Measurements from ENCODE around the gene BORA. TPM values are rescaled to one million over a fixed set of nuclear protein-coding genes. Genes with fewer than 3 reads are reported as not detected.

The BORA gene
- total RNA-seq, 1 experiment from 2014 or later, result 12.3 TPM

DNA sequence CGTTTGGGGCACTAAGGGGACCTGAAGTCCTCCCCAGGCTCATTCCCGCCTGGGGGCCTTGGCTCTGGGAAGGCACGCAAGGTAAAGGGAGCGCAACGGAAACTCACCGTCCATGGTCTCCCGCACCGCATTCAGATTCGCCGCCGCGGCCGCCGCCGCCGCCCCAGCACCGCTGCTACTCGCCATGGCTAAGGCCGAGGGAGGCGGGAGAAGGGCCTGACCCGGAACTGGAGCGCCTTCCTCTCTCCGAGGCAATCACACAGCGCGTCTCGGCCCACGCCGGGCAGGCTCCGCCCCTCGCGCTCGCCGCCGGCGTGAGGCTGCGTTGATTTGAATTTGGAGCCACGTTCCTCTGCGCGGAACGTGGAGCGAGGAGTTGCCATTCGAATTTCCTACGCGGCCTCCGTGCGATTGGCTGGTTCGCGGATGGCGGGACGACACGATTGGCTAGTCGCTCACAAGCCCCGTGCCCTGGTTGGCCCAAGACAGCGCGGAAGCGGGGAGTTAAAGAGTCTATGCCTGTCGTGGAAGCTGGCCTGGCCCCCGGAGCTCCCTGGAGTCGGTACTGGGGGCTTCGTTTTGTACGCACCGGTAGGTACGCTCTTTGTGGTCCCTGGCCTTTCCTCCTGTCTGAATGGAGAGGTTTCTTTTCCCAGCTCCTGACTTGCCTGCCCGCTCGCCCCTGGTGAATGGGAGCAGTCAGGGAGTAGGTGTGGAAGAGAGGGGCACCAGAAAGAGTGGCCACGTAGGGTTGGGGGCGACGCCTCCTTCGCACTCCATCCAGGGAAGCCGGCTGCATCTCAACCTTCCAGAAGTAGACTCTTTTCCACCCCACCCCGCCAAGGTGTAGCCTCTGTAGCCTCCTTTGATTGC, at the start of gene BORA, which contains the start of gene MZT1 (continued):
- TF ChIP-seq PRDM15 (CRISPR knock-in tag; IDR thresholded peaks at IDR 0.05) (no peak), NFE2L1 (CRISPR knock-in tag; IDR thresholded peaks at IDR 0.05) (peak; percentile 68; the same call in 1 of the 2 replicates), CREB1 (CRISPR knock-in tag; IDR thresholded peaks at IDR 0.05) (peak; percentile 77; the same call in 1 of the 2 replicates), ZNF396 (CRISPR knock-in tag; IDR thresholded peaks at IDR 0.05; ENCODE audit: borderline replicate concordance) (no peak), MYBL2 (CRISPR knock-in tag; IDR thresholded peaks at IDR 0.05) (peak; percentile 99), IRF2 (CRISPR knock-in tag; IDR thresholded peaks at IDR 0.05; ENCODE audit: borderline replicate concordance, low read depth) (no peak), ZNF671 (CRISPR knock-in tag; IDR thresholded peaks at IDR 0.05) (no peak), ZNF232 (CRISPR knock-in tag; IDR thresholded peaks at IDR 0.05) (peak; percentile 96), ELF4 (CRISPR knock-in tag; IDR thresholded peaks at IDR 0.05; ENCODE audit: low read depth) (no peak), GABPB1 (CRISPR knock-in tag; IDR thresholded peaks at IDR 0.05) (peak; percentile 96), SMAD3 (CRISPR knock-in tag; IDR thresholded peaks at IDR 0.05; ENCODE audit: borderline replicate concordance) (peak; percentile 93; the same call in 1 of the 2 replicates), ZNF317 (CRISPR knock-in tag; IDR thresholded peaks at IDR 0.05; ENCODE audit: borderline replicate concordance, low read depth) (peak; percentile 58; the same call in 1 of the 2 replicates), IRF1 (CRISPR knock-in tag; IDR thresholded peaks at IDR 0.05) (no peak), TEAD1 (CRISPR knock-in tag; IDR thresholded peaks at IDR 0.05) (peak; percentile 89), OVOL2 (CRISPR knock-in tag; IDR thresholded peaks at IDR 0.05; ENCODE audit: borderline replicate concordance) (no peak)
- TF ChIP-seq, protein P1, sequence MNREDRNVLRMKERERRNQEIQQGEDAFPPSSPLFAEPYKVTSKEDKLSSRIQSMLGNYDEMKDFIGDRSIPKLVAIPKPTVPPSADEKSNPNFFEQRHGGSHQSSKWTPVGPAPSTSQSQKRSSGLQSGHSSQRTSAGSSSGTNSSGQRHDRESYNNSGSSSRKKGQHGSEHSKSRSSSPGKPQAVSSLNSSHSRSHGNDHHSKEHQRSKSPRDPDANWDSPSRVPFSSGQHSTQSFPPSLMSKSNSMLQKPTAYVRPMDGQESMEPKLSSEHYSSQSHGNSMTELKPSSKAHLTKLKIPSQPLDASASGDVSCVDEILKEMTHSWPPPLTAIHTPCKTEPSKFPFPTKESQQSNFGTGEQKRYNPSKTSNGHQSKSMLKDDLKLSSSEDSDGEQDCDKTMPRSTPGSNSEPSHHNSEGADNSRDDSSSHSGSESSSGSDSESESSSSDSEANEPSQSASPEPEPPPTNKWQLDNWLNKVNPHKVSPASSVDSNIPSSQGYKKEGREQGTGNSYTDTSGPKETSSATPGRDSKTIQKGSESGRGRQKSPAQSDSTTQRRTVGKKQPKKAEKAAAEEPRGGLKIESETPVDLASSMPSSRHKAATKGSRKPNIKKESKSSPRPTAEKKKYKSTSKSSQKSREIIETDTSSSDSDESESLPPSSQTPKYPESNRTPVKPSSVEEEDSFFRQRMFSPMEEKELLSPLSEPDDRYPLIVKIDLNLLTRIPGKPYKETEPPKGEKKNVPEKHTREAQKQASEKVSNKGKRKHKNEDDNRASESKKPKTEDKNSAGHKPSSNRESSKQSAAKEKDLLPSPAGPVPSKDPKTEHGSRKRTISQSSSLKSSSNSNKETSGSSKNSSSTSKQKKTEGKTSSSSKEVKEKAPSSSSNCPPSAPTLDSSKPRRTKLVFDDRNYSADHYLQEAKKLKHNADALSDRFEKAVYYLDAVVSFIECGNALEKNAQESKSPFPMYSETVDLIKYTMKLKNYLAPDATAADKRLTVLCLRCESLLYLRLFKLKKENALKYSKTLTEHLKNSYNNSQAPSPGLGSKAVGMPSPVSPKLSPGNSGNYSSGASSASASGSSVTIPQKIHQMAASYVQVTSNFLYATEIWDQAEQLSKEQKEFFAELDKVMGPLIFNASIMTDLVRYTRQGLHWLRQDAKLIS (CRISPR knock-in tag; IDR thresholded peaks at IDR 0.05; ENCODE audit: borderline replicate concordance), result peak; percentile 96; the same call in 1 of the 2 replicates

GRCh38 chr13:72678312-72678711, 49.4 kb upstream of the BORA start:
- no peak for ATAC-seq
- Mint-ChIP-seq H3K4me1 (peaks cover 6% of the 10 kb centered on the region), H3K27ac (no peak overlapping the region), H3K36me3 (no peaks in the 10 kb centered on the region), H3K4me3 (no peak overlapping the region), H3K9me3 (peaks cover 7% of the 10 kb centered on the region; the same call in 1 of the 2 replicates), H3K27me3 (ENCODE audit: low read depth) (no peaks in the 10 kb centered on the region)
- DNase-seq (ENCODE audit: low spot score), result no peak
- ChIA-PET POLR2A (no interaction called here), CTCF (no interaction called here)
- TF ChIP-seq, protein P1 (CRISPR knock-in tag; IDR thresholded peaks at IDR 0.05; ENCODE audit: borderline replicate concordance), result no peak
- TF ChIP-seq MXD4 (CRISPR knock-in tag; IDR thresholded peaks at IDR 0.05; ENCODE audit: borderline replicate concordance) (no peak), NFATC4 (CRISPR knock-in tag; IDR thresholded peaks at IDR 0.05) (no peak), MYBL2 (CRISPR knock-in tag; IDR thresholded peaks at IDR 0.05) (no peak), SP1 (CRISPR knock-in tag; conservative IDR thresholded peaks at IDR 0.05) (no peak), ZNF121 (CRISPR knock-in tag; IDR thresholded peaks at IDR 0.05) (no peak), ZNF396 (CRISPR knock-in tag; IDR thresholded peaks at IDR 0.05; ENCODE audit: borderline replicate concordance) (no peak)
- TF ChIP-seq, protein P2, sequence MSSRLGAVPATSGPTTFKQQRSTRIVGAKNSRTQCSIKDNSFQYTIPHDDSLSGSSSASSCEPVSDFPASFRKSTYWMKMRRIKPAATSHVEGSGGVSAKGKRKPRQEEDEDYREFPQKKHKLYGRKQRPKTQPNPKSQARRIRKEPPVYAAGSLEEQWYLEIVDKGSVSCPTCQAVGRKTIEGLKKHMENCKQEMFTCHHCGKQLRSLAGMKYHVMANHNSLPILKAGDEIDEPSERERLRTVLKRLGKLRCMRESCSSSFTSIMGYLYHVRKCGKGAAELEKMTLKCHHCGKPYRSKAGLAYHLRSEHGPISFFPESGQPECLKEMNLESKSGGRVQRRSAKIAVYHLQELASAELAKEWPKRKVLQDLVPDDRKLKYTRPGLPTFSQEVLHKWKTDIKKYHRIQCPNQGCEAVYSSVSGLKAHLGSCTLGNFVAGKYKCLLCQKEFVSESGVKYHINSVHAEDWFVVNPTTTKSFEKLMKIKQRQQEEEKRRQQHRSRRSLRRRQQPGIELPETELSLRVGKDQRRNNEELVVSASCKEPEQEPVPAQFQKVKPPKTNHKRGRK (CRISPR knock-in tag; IDR thresholded peaks at IDR 0.05; ENCODE audit: borderline replicate concordance), result no peak

Measured in WTC11 (cell line).